ENCODE data around the gene STK11IP. TPM values are rescaled to one million over a fixed set of nuclear protein-coding genes. Genes with fewer than 3 reads are reported as not detected.

STK11IP gene
- total and polyA plus RNA-seq, 9 of the 15 experiments (the other 6 are each of a cell fraction or from before 2014, with no cell fraction given): 0.52 to 21.7 (median 5.6) TPM

DNA sequence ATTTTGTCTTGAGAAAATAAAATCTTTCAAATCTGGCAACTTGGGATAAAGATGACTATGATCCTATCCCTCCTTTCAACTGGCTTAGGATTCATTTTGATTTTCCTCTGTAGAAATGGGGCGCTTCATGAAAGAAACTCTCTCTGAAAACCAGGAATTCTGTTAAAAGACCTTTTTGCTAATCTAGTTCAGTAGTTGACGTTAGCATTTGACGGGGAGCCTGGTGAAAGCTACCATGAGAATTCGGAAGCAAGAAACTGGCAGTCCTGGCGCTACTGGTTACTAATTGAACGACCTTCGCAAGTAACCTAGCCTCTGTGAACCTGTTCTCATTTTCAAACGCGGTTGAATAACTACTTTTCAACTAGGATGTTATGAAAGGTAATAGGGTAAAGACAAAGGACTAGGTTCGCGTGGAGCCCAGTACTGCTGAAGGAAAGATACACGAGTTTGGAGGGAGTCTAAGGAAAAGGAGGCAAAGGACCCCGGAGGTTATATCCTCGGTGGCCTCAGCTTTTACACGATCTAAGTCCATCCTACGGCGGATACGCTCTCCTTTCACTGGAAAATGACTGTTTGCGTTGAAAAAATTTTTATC lies 604 bp upstream of the STK11IP start (continued):
- TF ChIP-seq, protein P1, sequence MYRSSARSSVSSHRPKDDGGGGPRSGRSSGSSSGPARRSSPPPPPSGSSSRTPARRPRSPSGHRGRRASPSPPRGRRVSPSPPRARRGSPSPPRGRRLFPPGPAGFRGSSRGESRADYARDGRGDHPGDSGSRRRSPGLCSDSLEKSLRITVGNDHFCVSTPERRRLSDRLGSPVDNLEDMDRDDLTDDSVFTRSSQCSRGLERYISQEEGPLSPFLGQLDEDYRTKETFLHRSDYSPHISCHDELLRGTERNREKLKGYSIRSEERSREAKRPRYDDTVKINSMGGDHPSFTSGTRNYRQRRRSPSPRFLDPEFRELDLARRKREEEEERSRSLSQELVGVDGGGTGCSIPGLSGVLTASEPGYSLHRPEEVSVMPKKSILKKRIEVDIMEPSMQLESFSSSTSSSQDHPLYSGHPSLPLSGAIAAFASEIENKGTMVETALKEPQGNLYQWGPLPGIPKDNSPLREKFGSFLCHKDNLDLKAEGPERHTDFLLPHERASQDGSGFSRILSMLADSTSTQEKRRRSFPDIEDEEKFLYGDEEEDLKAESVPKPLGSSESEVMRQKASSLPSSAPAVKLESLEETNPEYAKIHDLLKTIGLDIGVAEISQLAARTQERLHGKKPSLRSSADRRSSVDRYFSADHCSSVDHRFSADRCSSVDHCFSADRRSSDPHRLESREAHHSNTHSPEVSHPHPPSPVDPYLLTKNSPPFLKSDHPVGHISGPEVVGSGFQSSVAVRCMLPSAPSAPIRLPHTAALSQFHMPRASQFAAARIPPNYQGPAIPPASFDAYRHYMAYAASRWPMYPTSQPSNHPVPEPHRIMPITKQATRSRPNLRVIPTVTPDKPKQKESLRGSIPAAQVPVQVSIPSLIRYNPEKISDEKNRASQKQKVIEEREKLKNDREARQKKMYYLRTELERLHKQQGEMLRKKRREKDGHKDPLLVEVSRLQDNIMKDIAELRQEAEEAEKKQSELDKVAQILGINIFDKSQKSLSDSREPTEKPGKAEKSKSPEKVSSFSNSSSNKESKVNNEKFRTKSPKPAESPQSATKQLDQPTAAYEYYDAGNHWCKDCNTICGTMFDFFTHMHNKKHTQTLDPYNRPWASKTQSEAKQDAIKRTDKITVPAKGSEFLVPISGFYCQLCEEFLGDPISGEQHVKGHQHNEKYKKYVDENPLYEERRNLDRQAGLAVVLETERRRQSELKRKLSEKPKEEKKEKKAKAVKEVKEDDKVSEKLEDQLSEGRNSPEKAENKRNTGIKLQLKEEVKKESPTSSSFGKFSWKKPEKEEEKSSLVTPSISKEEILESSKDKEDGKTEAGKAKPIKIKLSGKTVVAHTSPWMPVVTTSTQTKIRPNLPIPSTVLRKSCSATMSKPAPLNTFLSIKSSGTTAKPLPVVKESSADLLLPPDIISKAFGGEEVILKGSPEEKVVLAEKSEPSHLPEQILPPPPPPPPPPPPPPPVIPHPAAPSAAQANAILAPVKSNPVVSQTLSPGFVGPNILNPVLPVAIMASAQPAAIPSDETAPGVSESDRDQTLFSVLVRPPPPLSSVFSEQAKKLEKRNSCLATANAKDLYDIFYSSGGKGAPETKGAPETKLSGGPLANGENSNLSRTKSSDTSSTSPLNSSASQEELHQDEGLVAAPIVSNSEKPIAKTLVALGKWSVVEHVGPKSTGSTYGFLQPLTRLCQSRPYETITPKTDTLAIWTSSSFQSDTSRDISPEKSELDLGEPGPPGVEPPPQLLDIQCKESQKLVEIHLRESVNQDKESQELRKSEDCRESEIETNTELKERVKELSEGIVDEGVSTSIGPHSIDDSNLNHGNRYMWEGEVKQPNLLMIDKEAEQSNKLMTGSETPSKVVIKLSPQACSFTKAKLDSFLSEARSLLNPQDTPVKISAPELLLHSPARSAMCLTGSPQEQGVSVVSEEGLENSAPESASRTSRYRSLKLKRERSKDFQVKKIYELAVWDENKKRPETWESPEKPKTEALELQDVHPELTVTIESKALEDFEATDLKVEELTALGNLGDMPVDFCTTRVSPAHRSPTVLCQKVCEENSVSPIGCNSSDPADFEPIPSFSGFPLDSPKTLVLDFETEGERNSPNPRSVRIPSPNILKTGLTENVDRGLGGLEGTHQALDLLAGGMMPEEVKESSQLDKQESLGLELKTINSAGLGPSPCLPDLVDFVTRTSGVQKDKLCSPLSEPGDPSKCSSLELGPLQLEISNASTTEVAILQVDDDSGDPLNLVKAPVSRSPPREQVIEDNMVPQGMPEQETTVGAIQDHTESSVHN (IDR thresholded peaks at IDR 0.05; ENCODE audit: borderline replicate concordance in 1 of 2, low read depth in 1 of 2): no peak
- TF ChIP-seq TAL1 (IDR thresholded peaks at IDR 0.05) (no peak), PCBP1 (IDR thresholded peaks at IDR 0.05; ENCODE audit: low read depth, low read length, poor library complexity, severe bottlenecking) (no peak), STAT5A (IDR thresholded peaks at IDR 0.05; ENCODE audit: borderline replicate concordance, low read length) (peak; percentile 20; the same call in 1 of the 2 replicates), RBM22 (IDR thresholded peaks at IDR 0.05; ENCODE audit: low read depth, low read length, poor library complexity, severe bottlenecking) (no peak), FOSL1 (tag; conservative IDR thresholded peaks at IDR 0.05) (no peak), CBX8 (IDR thresholded peaks at IDR 0.05; ENCODE audit: borderline replicate concordance, extremely low read depth, low read depth, low read length, poor library complexity, severe bottlenecking) (no peak)

Data from K562 (cell line).